Fibroblast of peridontal ligament (primary cell): ENCODE measurements around the gene RILPL1.
"Not testable (repeated sequence)": the region's sequence is repeated elsewhere in the genome, so short reads cannot be mapped to it uniquely, and the experiment has no call there.

Experiments
- DNase-seq: peaks from one replicate; pipeline ENCODE4 v3.0.0-alpha.2; 2010; ENCODE audit errors: extremely low read depth

RILPL1 gene

DNA sequence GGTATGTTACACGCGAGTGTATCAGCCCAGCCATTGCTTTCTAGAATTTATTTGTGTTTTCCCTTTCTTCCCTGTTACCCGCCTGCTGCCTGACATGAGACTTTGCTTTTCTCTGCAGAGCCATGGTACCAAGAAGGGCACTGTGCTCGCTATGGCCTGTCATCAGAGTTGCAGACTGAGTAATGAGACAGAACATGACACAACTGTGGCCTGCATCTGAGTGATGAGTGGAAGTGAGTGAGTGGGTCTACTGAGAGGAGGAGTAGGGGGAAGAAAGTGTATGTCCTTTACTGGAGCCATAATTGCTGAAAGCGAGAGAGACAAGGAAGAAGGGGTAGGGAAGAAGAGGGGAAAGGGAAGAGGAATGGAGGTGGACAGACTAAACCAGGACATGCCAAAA is 2.9 kb downstream of the RILPL1 start:
- no peak for DNase-seq

GRCh38 chr12:123529686-123530085 is 3.8 kb downstream of the RILPL1 start:
- DNase-seq, result no peak

GRCh38 chr12:123528858-123529257 is 4.7 kb downstream of the RILPL1 start:
- DNase-seq, result no peak

DNA sequence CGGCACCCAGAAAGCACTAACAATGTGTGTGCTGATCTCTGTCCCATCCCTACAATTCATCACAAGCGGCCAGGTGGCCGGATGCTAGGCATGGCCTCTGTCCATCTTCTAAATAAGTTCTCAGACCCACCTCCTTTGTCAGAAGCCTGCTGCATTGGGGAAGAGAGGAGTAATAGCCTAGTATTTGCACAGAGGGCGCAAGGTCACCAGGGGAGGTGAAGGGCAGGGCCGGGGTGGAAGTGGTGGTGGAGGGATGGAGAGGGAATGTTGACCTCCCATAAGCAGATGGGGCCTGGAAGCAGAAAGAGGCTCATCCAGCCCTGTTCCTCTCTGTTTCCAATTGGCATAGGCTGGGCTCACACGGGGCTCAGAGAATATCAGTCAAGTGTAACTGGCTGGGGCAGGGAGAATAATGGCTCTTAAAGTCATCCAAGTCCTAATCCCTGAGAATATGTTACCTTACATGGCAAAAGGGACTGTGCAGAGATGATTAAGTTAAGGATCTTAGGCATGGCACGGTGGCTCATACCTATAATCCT is 6.9 kb downstream of the RILPL1 start:
- DNase-seq, result no peak

GRCh38 chr12:123524378-123524777 is 9.1 kb downstream of the RILPL1 start:
- DNase-seq, result no peak

DNA sequence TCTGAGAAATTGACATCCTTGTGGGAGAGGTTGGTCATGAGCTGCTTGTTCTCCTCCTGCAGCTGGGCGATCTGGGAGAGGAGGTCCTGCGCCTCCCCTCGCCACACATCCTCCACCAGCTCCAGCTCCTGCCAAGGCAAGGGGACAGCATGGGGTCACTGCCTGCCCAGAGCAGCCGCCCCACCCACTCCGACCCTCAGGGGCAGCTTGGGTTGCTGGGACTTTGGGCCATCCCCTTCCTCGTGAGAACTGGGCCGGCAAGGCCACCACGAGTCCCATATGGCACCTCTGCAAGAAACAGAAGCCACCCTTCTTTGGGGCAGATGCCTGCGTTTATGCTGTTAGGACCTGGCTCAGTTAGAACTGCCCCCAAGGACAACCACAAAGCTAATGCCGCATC is 10.0 kb downstream of the RILPL1 start:
- DNase-seq, result no peak

GRCh38 chr12:123522164-123522563 is 11.4 kb downstream of the RILPL1 start:
- no peak for DNase-seq

DNA sequence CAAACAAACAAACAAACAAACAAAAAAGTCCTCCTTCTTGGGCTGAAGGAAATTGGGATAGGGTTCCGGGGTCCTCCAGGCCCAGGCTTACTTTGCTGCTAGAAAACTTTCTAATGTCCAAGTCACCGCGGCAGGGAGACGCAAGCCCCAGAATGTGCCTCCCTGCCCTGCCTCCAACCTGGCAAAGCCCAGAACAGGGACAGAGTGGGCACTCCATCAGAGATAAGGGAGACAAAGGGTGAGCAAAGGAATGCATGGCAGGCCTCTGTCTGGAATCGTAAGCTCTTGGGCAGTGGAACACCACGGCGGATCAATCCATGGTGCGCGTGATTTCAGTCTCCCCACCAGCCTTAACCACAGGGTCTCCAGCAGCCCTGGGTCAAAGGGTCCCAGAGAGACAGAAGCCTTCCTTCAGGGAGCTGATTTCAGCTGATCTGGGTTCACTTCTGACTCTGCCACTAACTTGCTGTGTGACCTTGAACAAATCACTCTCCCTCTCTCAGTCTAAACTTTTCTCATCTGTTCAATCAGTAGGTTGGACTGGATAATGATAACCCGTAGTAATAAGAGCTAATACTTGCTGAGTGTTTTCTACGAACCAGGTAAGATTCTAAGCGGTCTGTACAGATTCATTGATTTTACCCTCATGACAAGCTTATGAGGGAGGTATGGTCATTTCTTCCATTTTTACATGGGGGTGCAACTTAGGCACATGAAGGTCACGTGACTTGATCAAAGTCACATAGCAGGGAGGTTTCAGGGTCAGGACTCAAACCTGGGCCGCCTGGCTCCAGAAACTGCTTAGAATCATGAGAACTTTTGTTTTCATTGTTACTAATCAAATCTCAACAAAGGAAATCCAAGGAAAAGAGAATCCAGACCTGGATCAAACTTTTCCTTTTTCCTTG is 12.7 kb downstream of the RILPL1 start:
- DNase-seq, result no peak

DNA sequence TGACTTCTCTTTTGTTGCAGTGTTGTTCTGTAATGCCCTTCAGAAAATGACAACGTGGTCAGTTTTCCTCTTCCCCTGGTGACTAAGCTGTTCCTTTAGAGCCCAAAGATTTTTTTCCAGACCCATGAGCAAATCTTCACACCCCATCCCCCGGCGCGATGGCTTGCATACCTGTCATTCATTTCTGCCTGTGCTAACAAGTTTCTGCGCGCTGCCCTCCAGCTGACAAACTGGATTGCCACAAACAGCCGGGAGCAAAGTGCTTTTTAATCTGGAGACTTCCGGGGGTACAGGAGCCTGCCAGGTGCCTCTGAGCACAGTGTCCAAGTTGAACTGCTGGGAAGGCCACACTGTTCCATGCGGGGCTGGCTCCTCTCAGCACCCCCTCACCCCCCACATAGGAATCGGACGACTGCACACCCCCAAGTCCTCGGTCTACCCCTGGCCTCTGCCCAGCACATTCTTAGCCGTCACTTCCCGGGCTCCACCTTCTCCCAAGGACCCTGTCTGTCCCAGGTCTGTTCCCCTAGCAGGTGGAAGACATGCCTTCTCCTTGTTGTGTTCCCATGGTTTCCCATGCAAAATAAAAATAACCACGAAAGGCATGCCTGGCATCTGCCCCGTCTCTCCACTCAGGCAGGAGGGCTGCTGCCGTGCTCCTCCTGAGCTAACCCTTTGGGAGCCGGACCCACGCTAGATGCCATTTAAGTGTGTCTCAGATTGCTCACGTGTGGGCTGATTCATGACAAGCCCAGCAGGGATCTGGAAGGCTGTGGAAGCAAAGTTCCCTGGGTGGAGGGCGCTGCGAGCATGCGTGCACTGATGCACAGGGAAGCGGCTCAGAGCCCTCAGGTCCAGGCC is 14.1 kb downstream of the RILPL1 start:
- DNase-seq, result peak; percentile 35

GRCh38 chr12:123516216-123516780 is 17.2 kb downstream of the RILPL1 start:
- DNase-seq, result peak; percentile 66

DNA sequence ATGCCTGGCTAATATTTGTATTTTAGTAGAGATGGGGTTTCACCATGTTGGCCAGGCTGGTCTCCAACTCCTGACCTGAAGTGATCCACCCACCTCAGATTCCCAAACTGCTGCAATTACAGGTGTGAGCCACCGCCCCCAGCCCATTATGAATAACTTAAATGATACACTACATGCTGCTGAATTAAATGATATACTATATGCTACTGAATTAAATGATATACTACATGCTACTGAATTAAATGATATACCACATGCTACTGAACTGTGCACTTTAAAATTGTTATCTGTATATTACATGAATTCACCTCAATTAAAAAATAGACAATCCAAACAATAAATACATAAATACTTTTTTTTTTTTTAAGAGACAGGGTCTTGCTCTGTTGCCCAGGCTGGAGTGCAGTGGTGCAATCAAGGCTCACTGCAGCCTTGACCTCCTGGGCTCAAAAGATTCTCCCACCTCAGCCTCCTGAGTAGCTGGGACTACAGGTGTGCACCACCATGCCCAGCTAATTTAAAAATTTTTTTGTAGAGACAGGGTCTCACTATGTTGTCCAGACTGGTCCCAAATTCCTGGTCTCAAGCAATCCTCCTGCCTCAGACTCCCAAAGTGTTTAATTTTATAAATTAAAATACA is 18.8 kb downstream of the RILPL1 start:
- not testable (repeated sequence) for DNase-seq

GRCh38 chr12:123513805-123514204 is 19.7 kb downstream of the RILPL1 start:
- no peak for DNase-seq

GRCh38 chr12:123512838-123513665 is 20.5 kb downstream of the RILPL1 start:
- no peak for DNase-seq

- no peak for DNase-seq
These were observed 26.7 kb downstream of the RILPL1 start for GRCh38 chr12:123506843-123507236.

GRCh38 chr12:123506059-123506842 is 27.3 kb downstream of the RILPL1 start:
- no peak for DNase-seq

DNA sequence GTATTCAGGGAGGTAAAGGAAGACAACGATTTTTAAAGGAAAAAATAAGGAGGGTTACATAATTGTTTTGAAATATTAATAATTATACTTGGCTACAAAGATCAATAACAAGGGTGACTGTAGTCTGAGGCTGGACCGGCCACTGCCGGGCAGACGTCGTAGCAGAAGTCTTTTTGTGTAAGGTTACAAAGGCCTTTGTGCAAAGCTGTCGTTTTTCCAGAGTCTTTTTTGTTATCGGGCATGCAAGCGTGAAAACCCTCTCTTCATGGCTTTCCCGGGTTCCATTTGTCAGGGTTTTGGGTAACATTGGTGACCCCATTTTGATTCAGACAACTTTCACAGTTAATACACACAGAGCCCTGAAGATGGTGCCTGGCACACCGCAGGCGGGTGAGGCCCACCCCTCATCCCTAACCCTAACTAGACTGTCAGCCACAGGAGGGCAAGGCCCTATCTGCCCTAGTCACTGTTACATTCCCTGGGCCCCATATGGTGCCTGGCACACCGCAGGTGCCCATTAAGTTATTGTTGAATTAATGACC is 31.3 kb downstream of the RILPL1 start:
- DNase-seq, result no peak

GRCh38 chr12:123499332-123499731 is 34.2 kb downstream of the RILPL1 start:
- no peak for DNase-seq

- no peak for DNase-seq
These were observed 35.2 kb downstream of the RILPL1 start for GRCh38 chr12:123498126-123498825.

DNA sequence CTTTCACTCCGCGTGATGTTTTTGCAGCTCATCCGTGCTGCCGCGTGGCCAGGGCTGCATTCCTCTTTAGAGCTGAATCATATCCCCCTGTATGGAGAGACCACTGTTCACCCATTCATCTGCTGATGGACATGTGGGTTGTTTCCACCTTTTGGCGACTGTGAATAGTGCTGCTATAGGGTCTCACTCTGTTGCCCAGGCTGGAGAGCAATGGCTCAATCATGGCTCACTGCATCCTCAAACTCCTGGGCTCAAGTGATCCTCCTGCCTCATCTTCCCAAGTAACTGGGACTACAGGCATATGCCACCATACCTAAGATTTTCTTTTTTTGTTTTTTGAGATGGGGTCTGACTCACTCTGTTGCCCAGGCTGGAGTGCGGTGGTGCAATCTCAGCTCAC is 36.5 kb downstream of the RILPL1 start:
- DNase-seq, result no peak
